Measurements from ENCODE around the gene TMEM184A.
"Not testable (repeated sequence)": the region's sequence is repeated elsewhere in the genome, so short reads cannot be mapped to it uniquely, and the experiment has no call there.

TMEM184A gene

DNA sequence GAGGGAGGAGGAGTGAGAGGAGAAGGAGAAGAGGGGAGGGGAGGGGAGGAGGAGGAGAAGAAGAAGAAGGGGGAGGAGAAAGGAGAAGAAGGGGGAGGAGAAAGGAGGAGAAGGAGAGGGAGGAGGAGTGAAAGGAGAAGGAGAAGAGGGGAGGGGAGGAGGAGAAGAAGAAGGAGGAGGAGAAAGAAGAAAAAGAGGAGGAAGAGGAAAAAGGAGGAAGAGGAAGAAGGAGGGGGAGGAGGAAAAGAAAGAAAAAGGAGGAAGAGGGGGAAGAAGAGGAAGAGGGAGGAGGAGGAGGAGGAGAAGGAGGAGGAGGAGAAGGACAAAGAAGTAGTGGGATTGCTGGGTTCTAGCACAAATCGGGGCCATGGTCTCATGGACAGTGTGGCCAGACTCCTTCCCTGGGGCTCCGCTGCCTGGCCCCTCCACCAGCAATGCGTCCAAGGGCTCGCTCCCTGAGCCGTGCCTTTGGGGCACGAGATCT lies 29.7 kb downstream of the TMEM184A start:
- no peak for DNase-seq (ENCODE audit: low read depth, low spot score)

DNA sequence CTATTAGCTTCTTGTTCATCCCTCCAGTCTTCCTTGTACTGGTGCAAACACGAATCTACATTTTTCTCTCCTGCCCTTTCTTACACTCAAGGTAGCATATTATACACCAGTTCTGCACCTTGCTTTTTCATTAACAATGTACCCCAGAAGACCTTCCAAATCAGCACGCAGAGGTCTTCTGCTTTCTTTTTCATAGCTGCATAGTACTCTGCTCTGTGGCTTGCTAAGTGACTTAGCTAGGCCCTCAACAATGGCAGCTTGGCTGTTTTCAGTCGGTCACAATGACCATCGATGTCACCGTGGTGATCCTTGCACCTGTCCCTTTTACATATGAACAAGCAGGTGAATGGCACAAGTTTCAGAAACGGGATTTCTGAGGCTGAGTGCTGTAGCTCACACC lies 30.6 kb downstream of the TMEM184A start:
- no peak for DNase-seq (ENCODE audit: low read depth, low spot score)

DNA sequence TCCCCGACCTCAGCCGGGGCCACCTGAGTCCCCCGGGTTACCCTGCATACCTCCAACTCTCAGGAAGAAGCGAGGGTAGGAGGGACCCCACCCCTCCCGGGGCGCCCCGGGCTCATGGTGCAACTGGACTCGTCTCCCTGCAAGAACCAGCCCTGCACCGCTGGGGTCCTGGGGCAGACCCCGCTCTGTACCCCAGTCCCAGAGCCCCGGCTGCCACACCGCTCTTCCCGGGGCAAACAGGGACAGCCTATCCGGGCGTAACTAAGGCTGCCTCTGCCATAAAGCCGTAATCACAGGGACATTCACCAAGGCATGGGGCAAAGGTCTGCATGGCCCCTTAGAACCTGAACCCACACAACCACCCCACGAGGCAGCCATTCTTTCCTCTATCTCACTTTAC lies 32.2 kb downstream of the TMEM184A start:
- no peak for DNase-seq (ENCODE audit: low read depth, low spot score)

DNA sequence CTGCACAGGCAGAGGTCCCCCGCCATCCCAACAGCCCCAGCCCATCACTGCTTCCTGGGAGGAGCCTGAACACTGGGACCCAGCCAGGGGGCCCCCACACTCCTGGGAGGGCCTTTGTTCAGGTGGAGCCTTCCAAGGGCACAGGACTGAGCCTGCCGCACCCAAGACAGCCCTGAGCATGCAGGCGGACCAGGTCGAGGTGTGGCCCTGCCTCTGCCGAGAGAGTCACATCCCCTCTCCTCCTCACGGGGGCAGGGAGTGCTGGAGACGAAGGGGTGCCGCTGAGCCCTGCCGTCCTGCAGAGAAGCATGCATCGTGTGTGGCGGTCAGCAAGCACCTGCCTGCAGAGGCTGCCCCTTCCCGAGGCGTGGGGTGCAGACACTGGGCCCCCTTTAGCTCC lies 32.8 kb downstream of the TMEM184A start:
- DNase-seq (ENCODE audit: low read depth, low spot score), result no peak

DNA sequence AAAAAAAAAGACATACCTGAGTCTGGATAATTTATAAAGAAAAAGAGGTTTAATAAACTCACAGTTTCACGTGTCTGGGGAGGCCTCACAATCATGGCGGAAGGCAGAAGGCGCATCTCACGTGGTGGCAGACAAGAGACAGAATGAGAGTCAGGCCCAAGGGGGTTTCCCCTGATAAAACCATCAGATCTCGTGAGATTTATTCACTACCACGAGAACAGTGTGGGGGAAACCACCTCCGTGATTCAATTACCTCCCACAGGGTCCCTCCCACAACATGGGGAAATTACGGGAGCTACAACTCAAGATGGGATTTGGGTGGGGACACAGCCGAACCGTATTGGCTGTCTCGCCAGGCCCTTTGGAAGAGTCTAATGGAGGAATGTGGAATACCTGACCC lies 34.5 kb downstream of the TMEM184A start:
- DNase-seq (ENCODE audit: low read depth, low spot score), result no peak

DNA sequence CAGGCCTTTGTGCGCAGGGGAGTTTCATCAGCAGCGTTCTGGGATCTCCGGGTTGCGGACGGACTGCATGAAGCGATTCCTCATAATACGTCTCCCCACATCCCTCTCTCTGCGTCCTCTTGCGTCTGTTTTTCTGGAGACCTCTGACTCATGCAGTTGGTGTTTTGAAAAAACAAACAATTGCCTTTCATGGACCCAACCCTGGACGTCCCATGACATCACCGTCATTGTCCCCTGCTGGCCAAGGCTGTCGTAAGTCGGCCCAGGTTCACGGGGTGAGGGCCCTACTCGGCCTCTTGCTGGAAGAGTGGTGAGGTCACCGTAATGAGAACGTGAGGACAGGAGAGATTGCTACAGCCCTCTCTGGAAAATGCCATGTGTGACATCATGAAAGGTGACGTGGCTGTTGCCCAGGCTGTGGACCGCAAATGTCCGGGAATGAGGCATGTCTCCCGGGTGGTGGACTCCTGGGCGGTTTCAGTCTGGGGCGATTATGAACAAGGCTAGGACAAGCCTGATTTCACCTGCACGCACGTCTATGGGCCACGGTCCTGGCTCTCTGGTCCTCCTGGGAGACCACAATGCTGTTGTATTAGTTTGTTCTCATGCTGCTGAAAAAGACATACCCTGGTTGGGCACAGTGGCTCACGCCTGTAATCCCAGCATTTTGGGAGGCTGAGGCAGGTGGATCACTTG lies 35.3 kb downstream of the TMEM184A start:
- peak; percentile 92 for DNase-seq (ENCODE audit: low read depth, low spot score)

DNA sequence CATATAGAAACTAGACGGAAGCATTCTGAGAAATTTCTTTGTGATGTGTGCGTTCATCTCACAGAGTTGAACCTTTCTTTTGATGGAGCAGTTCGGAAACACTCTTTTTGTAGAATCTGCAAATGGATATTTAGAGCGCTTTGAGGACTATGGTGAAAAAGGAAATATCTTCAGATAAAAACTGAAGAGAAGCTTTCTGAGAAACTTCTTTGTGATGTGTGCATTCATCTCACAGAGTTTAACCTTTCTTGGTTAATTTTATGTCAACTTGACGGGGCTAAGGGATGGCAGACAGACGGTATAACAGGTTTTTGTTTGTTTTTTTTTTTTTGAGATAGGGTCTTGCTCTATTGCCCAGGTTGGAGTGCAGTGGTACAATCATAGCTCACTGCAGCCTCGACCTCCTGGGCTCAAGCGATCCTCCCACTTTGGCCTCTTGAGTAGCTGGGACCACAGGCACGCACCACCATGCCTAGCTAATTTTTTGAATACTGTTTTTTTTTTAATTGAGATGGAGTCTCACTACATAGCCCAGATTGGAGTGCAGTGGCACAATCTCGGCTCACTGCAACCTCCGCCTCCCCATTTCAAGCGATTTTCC lies 36.6 kb downstream of the TMEM184A start:
- DNase-seq (ENCODE audit: low read depth, low spot score), result not testable (repeated sequence)

DNA sequence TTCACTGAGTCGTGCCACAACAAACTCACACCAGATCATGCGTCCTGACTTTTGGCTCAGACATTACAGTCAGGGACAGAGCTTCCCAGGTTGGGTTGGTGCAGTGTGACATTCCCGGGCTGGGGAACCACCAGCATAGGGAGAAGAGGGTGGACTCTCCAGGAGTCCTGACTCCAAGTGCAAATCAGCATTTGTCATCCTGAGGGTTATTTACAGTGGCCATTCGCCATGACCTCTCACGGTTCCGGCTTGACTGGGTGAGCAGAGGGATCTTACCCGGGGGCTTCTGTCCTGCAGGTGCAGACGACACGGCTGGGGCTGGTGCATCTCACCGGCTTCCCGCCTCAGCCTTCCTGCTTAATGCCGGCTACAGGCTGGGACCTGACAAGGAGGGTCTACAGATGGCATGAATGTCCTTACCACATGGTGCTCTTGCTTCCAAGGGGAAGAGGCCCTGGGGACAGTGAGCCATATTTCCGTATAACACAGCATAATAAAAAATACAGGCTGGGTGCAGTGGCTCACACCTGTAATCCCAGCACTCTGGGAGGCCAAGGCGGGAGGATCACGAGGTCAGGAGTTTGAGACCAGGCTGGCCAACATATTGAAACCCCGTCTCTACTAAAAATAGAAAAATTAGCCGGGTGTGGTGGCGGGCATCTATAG lies 39.3 kb downstream of the TMEM184A start:
- DNase-seq (ENCODE audit: low read depth, low spot score), result no peak

DNA sequence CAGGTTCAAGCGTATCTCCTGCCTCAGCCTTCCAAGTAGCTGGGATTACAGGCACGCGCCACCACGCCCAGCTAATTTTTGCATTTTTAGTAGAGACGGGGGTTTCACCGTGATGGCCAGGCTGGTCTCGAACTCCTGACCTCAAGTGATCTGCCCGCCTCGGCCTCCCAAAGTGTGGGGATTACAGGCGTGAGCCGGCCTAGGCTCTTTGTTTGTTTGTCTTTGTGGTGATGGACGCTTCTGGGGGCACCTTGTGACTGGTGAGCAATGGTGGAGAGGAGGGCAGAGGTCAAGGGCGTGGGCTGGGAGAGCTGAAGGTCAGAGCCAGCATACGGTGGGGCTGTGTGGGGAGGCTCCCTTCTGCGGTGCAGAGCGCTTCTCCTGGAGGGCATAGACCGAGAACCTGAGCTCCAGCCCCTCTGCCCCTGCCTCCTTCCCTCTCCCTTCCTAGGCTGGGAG lies 40.5 kb downstream of the TMEM184A start:
- DNase-seq (ENCODE audit: low read depth, low spot score), result not testable (repeated sequence)

DNA sequence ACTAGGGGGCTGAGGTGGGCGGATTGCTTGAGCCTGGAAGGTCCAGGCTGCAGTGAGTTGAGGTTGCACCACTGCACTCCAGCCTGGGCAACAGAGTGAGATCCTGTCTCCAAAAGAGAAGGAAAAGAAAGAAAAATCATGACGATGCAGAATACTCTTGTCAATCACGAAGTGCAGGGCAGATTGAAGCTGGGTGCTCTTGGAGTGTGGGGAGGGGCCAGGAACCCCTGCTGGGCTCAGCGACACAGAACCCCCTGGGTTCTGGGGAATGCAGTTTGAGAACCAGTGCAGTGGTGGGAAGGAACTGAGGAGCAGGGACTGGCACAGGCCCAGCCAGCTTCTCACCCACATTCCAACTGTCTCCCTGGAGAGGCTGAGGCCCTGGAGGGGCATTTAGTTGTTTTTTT lies 41.0 kb downstream of the TMEM184A start:
- DNase-seq (ENCODE audit: low read depth, low spot score), result no peak

DNA sequence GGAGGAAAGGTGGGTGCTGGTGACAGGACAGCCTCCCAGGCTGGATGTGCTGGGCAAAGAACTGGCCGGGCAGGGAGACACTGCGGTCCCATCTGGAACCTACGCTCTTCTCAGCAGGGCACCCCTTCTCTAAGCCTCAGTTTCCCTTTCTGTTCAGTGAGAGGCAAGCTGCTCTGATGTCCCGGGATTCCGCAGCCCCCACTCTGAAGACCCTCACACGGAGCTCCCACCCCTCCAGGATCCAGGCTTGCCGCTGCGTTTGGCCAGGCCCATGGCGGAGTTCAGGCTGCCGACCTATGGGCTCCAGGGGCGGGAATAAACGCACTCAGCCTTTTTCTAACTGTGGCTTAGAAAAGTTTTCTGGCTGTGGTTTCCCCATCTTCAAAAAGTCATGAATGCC lies 41.6 kb downstream of the TMEM184A start:
- no peak for DNase-seq (ENCODE audit: low read depth, low spot score)

DNA sequence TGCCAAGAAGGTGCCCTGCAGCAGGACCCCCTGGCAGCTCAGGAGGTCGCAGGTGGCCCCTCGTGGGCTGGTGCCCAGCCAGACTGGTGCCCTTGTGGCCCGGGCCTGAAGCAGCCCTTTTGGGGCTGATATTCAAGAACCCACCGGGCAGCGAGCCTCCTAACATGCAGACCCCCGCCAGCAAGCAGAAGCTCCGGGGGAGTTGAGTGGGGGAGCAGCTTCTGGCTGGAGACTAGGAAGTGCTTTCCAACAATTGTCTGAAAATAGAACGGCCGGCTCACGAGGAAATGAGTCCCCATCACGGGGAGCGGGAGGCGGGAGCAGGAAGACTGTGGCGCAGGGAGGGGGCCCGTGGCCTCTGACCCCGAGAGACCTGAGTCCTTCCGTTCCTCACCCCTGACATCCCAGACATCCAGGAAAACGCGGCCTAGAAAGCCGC lies 42.3 kb downstream of the TMEM184A start:
- DNase-seq (ENCODE audit: low read depth, low spot score), result no peak

DNA sequence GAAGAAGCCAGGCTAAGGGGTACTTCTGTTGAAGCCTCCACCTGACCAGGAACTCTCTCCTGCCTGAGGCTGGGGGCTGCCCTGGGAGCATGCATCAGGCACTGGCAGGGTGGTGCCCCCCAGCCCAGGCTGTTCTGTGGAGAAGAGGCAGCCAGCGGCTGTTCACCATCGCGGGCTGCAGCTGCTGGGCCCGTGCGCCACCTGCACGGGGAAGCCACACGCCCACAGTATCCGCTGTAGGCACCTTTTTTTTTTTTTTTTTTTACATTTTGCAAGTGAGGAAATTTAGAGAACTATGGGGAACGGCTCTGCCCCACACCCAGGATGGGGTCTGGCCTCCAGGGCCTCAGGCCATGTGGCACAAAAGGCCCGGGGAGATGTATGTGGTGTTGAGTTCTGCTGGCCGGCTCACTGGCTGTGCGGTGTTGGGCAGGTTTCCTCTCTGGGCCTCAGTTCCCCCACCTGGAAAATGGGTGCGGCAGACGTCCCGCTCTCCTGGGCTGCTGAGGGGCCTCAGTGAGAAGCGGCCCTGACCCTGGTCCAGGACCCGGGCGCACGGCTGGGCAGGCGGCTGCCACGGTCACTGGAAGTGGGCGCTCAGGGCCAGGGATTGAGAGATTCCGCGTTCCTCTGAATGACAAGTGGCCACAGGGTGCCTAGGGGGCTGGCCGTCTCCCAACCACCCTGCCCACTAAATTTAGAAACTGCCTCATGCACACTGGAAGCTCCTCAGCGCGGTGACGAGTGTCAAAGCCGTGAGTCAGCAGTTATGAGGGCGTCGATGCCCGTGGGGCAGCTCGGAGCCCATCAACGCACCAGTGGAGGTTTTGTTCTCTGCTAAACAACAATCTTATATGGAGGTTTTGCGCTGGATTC lies 43.0 kb downstream of the TMEM184A start:
- peak; percentile 93 for DNase-seq (ENCODE audit: low read depth, low spot score)

DNA sequence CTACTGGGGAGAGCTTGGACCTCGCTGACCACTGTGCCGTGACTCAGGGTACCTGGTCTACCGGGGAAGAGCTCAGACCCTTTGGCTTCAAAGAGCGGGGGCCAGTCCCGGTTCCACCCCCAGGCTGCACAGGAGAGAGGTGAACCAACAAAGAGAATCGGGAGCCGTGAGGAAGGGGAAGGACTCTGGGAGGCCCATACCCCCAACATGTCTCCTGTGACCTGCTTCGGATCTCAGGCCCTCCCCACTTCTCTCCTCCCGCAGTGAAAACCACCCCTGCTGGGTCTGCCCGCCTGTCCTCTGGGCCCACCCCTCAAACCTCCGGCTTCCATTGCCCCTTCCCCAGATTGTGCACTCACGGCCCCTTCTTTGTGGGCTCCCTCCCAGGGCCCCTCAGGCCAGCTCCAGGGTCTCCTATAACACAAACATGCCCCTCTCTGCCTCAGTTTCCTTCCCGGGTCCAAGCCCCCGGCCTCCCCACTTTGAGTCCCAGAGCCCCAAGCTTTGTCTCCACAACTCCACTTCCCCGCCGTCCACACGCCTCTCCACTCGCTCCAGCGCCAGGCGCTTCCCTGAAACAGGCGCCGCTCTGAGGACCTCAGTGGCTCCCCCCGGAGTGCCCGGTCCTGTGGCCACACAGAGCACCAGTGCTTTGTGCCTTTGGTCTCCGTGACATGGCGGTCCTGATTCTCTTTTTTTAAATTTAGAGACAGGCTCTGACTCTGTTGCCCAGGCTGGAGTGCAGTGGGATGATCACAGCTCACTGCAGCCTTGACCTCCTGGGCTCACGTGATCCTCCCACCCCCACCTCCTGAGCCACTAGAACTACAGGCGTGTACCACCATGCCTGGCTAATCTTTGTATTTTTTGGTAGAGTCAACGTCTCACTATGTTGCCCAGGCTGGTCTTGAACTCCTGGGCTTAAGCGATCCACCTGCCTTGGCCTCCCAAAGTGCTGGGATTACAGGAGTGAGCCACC lies 44.3 kb downstream of the TMEM184A start:
- DNase-seq (ENCODE audit: low read depth, low spot score), result no peak

DNA sequence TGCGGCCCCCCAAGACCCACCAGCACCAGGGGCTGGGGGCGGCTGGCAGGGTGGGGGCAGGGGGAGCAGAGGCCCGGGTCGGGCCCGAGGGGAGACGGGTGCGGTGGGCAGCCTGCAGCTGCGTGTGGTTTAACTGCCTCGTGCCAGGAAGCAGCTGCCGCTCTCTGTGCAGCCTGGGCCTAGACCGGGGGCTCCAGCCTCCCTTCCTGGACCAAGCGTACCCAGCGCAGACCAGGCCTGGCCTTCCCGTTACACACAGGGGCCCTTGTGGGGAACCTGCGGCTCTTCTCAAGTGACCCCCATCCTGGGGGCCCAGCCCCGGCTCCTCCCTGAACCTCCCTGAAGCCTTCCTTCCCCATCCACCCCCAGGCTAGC lies 45.2 kb downstream of the TMEM184A start:
- DNase-seq (ENCODE audit: low read depth, low spot score), result no peak

DNA sequence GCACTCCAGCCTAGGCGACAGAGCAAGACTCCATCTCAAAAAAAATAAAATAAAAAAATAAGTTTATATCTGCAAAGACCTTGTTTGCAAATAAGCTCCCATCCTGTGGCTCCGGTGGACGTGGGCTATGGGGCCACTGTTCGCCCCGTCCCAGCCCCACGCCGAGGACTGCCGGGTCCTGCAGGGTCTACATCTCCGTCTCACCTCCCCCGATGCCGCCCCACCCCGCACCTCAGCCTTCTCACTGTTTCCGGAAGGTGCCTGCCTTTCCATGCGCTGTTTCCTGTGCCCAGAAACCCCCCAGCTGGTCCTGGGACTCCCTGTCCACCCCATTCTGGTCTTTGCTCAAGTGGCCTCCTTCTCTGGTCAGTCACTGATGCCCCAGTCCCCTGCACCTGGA lies 46.8 kb downstream of the TMEM184A start:
- no peak for DNase-seq (ENCODE audit: low read depth, low spot score)

DNA sequence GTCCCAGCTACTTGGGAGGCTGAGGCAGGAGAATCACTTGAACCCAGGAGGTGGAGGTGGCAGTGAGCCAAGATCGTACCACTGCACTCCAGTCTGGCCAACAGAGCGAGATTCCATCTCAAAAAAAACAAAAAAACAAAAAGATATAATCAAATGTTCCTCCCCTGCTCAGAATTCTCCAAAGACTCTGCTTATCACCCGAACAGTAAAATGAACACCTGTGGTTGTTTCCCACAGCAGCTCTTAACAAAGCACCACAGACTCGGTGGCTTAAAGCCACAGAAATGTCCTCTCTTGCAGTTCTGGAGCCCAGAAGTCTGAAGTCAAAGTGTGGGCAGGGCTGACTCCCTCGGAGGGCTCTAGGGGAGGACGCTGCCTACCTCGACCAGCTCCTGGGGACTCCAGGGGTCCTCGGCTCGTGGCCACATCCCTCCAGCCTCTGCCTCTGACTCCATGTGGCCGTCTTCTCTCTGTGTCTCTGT lies 47.7 kb downstream of the TMEM184A start:
- no peak for DNase-seq (ENCODE audit: low read depth, low spot score)

DNA sequence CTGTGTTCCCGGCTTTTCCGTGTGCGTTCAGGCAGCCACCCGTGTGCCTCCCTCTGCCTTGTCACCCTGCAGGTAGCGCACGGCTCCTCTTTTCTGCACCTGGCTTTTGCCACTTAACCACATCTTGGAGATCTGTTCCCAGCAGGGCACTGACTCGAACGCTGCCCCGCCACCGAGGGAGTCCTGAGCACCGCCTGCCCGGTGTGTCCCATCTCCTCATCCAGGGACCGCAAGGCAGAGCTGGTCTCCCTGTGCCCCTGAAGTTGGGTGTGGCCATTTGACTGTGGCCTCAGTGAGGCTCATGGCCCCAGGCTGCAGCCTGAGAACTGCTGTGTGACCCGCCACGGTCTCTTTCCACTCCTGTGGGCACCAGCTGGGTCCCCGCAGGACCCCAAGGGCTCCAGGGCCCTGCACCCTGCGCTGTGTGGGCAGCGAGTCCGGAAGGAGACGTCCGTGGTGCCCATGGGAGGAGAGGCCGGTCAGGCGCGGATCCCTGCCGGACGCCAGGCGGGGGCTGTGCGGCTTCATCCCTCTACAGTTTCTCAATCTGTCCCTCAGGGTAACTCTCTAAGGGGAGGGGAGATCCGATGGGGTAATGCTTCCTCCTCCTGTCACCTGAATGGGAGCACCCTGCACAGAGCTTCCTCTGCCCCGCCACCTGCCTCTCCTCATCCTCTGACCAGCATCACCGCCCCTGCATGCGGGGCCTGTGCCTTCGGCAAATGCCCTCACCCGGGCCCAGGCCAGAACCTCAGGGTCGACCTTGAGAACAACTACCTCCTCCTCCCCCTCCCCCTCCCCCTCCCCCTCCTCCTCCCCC lies 50.1 kb downstream of the TMEM184A start:
- DNase-seq (ENCODE audit: low read depth, low spot score), result no peak
